K562 (cell line): Measurements from ENCODE around the gene VTI1B. TPM values are rescaled to one million over a fixed set of nuclear protein-coding genes. Genes with fewer than 3 reads are reported as not detected.
A peak's percentile ranks its signal among the peaks of the same experiment; 100 is the strongest.

Experiments
- ASH1L ChIP-seq: fragments of 450-650 bp; IDR thresholded peaks from 2 replicates; pipeline ENCODE4 v1.6.1; 2018; ENCODE audit warnings: borderline replicate concordance, mild to moderate bottlenecking, low read depth; ENCODE audit not compliant: partially characterized antibody
- BRF2 ChIP-seq: IDR thresholded peaks from 3 replicates; pipeline ENCODE4 v1.6.1; 2011; ENCODE audit warnings: borderline replicate concordance, mild to moderate bottlenecking; ENCODE audit not compliant: insufficient read length, insufficient read depth
- CREM ChIP-seq: IDR thresholded peaks from 2 replicates; pipeline ENCODE4 v1.6.1; 2014; ENCODE audit warnings: antibody characterized with exemption, low read depth
- CTBP1 ChIP-seq: fragments of 450-650 bp; IDR thresholded peaks from 2 replicates; pipeline ENCODE4 v1.6.1; 2016; ENCODE audit warnings: borderline replicate concordance
- DACH1 ChIP-seq: fragments of 450-650 bp; IDR thresholded peaks from 2 replicates; pipeline ENCODE4 v1.6.1; 2018; ENCODE audit not compliant: partially characterized antibody
- DIDO1 ChIP-seq: fragments of 450-650 bp; IDR thresholded peaks from 2 replicates; pipeline ENCODE4 v1.6.1; 2016; ENCODE audit warnings: low read depth, missing biosample characterization, missing genetic modification characterization
- EGR1 ChIP-seq: fragments of 450-650 bp; conservative IDR thresholded peaks from 2 replicates; pipeline ENCODE4 v1.6.1; 2017; ENCODE audit warnings: mild to moderate bottlenecking
- FOSL1 ChIP-seq: fragments of 200-800 bp; sonication (Bioruptor generic); conservative IDR thresholded peaks from 2 replicates; pipeline ENCODE4 v1.6.1; 2016; ENCODE audit warnings: missing genetic modification characterization, missing compliant biosample characterization
- GABPB2 ChIP-seq: fragments of 250-450 bp; sonication (Bioruptor Pico); conservative IDR thresholded peaks from 2 replicates; pipeline ENCODE4 v1.5.1; 2021; ENCODE audit warnings: mild to moderate bottlenecking
- GATAD2B ChIP-seq: fragments of 450-650 bp; IDR thresholded peaks from 2 replicates; pipeline ENCODE4 v1.6.1; 2017; ENCODE audit warnings: mild to moderate bottlenecking, borderline replicate concordance
- HCFC1 ChIP-seq: IDR thresholded peaks from 2 replicates; pipeline ENCODE4 v1.6.1; 2012; ENCODE audit warnings: low read depth, low read length, improper control_type of control experiment
- IRF2 ChIP-seq: sonication (generic); formaldehyde crosslinking; IDR thresholded peaks from 2 replicates; pipeline ENCODE4 v1.8.1; 2022; ENCODE audit warnings: mild to moderate bottlenecking, missing genetic modification reagents
- JUNB ChIP-seq: fragments of 450-650 bp; formaldehyde crosslinking; conservative IDR thresholded peaks from 2 replicates; pipeline ENCODE4 v1.4.0; 2020; ENCODE audit warnings: mild to moderate bottlenecking
- LEF1 ChIP-seq: fragments of 450-650 bp; IDR thresholded peaks from 2 replicates; pipeline ENCODE4 v1.6.1; 2016; ENCODE audit warnings: mild to moderate bottlenecking
- NFRKB ChIP-seq: fragments of 450-650 bp; IDR thresholded peaks from 2 replicates; pipeline ENCODE4 v1.6.1; 2016; ENCODE audit warnings: low read depth
- SMAD3 ChIP-seq: fragments of 450-650 bp; formaldehyde crosslinking; conservative IDR thresholded peaks from 2 replicates; pipeline ENCODE4 v1.4.0; 2020; ENCODE audit warnings: mild to moderate bottlenecking
- SP1 ChIP-seq: sonication (generic); formaldehyde crosslinking; IDR thresholded peaks from 2 replicates; pipeline ENCODE4 v1.8.1; 2022; ENCODE audit warnings: mild to moderate bottlenecking, missing genetic modification reagents
- STAT5A ChIP-seq: IDR thresholded peaks from 2 replicates; pipeline ENCODE4 v1.6.1; 2012; ENCODE audit warnings: low read length, inconsistent platforms, borderline replicate concordance
- U2AF2 ChIP-seq: fragments of 200-400 bp; formaldehyde crosslinking; optimal IDR thresholded peaks from 2 replicates; pipeline ENCODE3; 2017; ENCODE audit warnings: low read depth, mild to moderate bottlenecking, low read length
- XRCC5 ChIP-seq: fragments of 200-400 bp; formaldehyde crosslinking; IDR thresholded peaks from 2 replicates; pipeline ENCODE4 v1.6.1; 2017; ENCODE audit warnings: low read depth, mild to moderate bottlenecking, low read length
- ZFP36 ChIP-seq: fragments of 150-350 bp; IDR thresholded peaks from 2 replicates; pipeline ENCODE4 v1.6.1; 2018; ENCODE audit warnings: low read length, low read depth; ENCODE audit not compliant: partially characterized antibody
- ZNF444 ChIP-seq: fragments of 250-450 bp; sonication (Bioruptor Pico); IDR thresholded peaks from 2 replicates; pipeline ENCODE4 v1.4.0; 2020; ENCODE audit warnings: mild to moderate bottlenecking, moderate library complexity
- polyA plus RNA-seq, 8 experiments: library from polyadenylated mRNA; depleted of rRNA in 4 of 8; stranded (reverse) in 5 of 8; unstranded in 3 of 8; fragments of >200 nt; fragmentation: Nextera tagmentation in 2 of 8; fragmentation: Illumina TruSeq in 1 of 8; extraction: Ambion mirVana in 2 of 8; extraction: Trizol in 1 of 8; gene quantifications; 2 replicates each; pipeline versions ENCODE4 v1.2.1 to v1.2.3, GENCODE V29; 2011 to 2014; ENCODE audit warnings: inconsistent platforms in 1 of 8, missing spikeins in 1 of 8
- total RNA-seq, 7 experiments: library from RNA; depleted of rRNA in 6 of 7; stranded (reverse); fragments of >200 nt in 6 of 7; fragmentation: Illumina TruSeq in 2 of 7; extraction: Trizol in 2 of 7; gene quantifications; 2 replicates each; pipeline versions ENCODE4 v1.2.1 to v1.2.3, GENCODE V29; 2011 to 2021; ENCODE audit warnings: low replicate concordance in 1 of 7
- TF ChIP-seq, protein P1 (sequence below): sonication (generic); formaldehyde crosslinking; IDR thresholded peaks from 2 replicates; pipeline ENCODE4 v1.8.0; 2022; ENCODE audit warnings: mild to moderate bottlenecking, low read depth, missing genetic modification reagents
- TF ChIP-seq, protein P2 (sequence below): fragments of 150-350 bp; conservative IDR thresholded peaks from 2 replicates; pipeline ENCODE4 v1.6.1; 2014; ENCODE audit warnings: low read length

VTI1B gene
- total and polyA plus RNA-seq, 9 of the 15 experiments (the other 6 are each of a cell fraction or from before 2014, with no cell fraction given), result 7.8 to 69.8 (median 50.1) TPM

GRCh38 chr14:67695394-67695949 is 21.0 kb upstream of the VTI1B start, which contains the start of gene RDH11 (continued):
- TF ChIP-seq SMAD3 (CRISPR knock-in tag) (no peak), GABPB2 (CRISPR knock-in tag) (no peak), EGR1 (no peak; the same call in 1 of the 2 replicates), IRF2 (CRISPR knock-in tag) (no peak), ZFP36 (no peak), ZNF444 (CRISPR knock-in tag) (no peak), JUNB (no peak), HCFC1 (peak; percentile 89), STAT5A (no peak), SP1 (CRISPR knock-in tag) (no peak), CTBP1 (no peak), ASH1L (no peak), NFRKB (0 out of 2 replicates have a peak, but pooled peaks have one; percentile 53), CREM (peak; percentile 62), BRF2 (no peak), GATAD2B (no peak), DACH1 (no peak), U2AF2 (no peak), DIDO1 (no peak), FOSL1 (tag) (no peak), XRCC5 (no peak), LEF1 (no peak)
- TF ChIP-seq, protein P1, sequence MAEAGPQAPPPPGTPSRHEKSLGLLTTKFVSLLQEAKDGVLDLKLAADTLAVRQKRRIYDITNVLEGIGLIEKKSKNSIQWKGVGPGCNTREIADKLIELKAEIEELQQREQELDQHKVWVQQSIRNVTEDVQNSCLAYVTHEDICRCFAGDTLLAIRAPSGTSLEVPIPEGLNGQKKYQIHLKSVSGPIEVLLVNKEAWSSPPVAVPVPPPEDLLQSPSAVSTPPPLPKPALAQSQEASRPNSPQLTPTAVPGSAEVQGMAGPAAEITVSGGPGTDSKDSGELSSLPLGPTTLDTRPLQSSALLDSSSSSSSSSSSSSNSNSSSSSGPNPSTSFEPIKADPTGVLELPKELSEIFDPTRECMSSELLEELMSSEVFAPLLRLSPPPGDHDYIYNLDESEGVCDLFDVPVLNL (CRISPR knock-in tag), result no peak
- TF ChIP-seq, protein P2, sequence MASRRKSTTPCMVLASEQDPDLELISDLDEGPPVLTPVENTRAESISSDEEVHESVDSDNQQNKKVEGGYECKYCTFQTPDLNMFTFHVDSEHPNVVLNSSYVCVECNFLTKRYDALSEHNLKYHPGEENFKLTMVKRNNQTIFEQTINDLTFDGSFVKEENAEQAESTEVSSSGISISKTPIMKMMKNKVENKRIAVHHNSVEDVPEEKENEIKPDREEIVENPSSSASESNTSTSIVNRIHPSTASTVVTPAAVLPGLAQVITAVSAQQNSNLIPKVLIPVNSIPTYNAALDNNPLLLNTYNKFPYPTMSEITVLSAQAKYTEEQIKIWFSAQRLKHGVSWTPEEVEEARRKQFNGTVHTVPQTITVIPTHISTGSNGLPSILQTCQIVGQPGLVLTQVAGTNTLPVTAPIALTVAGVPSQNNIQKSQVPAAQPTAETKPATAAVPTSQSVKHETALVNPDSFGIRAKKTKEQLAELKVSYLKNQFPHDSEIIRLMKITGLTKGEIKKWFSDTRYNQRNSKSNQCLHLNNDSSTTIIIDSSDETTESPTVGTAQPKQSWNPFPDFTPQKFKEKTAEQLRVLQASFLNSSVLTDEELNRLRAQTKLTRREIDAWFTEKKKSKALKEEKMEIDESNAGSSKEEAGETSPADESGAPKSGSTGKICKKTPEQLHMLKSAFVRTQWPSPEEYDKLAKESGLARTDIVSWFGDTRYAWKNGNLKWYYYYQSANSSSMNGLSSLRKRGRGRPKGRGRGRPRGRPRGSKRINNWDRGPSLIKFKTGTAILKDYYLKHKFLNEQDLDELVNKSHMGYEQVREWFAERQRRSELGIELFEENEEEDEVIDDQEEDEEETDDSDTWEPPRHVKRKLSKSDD, result no peak
